K562 (cell line): ENCODE data around the gene SP4. TPM values are rescaled to one million over a fixed set of nuclear protein-coding genes. Genes with fewer than 3 reads are reported as not detected.

Experiments
- BRCA1 ChIP-seq, 2 experiments: fragments of 450-650 bp in 1 of 2; sonication (generic) in 1 of 2; formaldehyde crosslinking in 1 of 2; IDR thresholded peaks; 2 replicates each; pipeline versions ENCODE4 v1.5.0 to v1.6.1; 2017 to 2020; ENCODE audit warnings: mild to moderate bottlenecking in 1 of 2, missing genetic modification reagents in 1 of 2
- CHD4 ChIP-seq: fragments of 200-600 bp; sonication (generic); IDR thresholded peaks from 3 replicates; pipeline ENCODE4 v1.6.1; 2012; ENCODE audit warnings: low read depth, mild to moderate bottlenecking, mixed read lengths, low read length, inconsistent platforms; ENCODE audit not compliant: insufficient read depth, insufficient replicate concordance, poor library complexity, severe bottlenecking
- CLOCK ChIP-seq: fragments of 250-450 bp; sonication (Bioruptor Pico); IDR thresholded peaks from 2 replicates; pipeline ENCODE4 v1.4.0; 2020; ENCODE audit warnings: mild to moderate bottlenecking, moderate library complexity, borderline replicate concordance
- DMBX1 ChIP-seq: fragments of 250-450 bp; sonication (Bioruptor Pico); IDR thresholded peaks from 2 replicates; pipeline ENCODE4 v1.8.0; 2022; ENCODE audit warnings: inconsistent platforms, mild to moderate bottlenecking, moderate library complexity, borderline replicate concordance
- E2F4 ChIP-seq: sonication (generic); formaldehyde crosslinking; IDR thresholded peaks from 2 replicates; pipeline ENCODE4 v1.8.0; 2022; ENCODE audit warnings: mild to moderate bottlenecking, low read depth, missing genetic modification reagents
- ELF2 ChIP-seq: fragments of 250-450 bp; sonication (Bioruptor Pico); IDR thresholded peaks from 2 replicates; pipeline ENCODE4 v1.5.0; 2021; ENCODE audit warnings: mild to moderate bottlenecking
- GABPB1 ChIP-seq: sonication (generic); formaldehyde crosslinking; IDR thresholded peaks from 2 replicates; pipeline ENCODE4 v1.8.0; 2022; ENCODE audit warnings: mild to moderate bottlenecking, missing genetic modification reagents
- HMG20B ChIP-seq: fragments of 250-450 bp; sonication (Bioruptor Pico); IDR thresholded peaks from 2 replicates; pipeline ENCODE4 v1.5.0; 2021; ENCODE audit warnings: mild to moderate bottlenecking
- IFI16 ChIP-seq: fragments of 250-450 bp; sonication (Bioruptor Pico); IDR thresholded peaks from 2 replicates; pipeline ENCODE4 v2.1.2; 2022; ENCODE audit warnings: mild to moderate bottlenecking, inconsistent platforms
- KLF1 ChIP-seq: fragments of 450-650 bp; IDR thresholded peaks from 2 replicates; pipeline ENCODE4 v1.6.1; 2016; ENCODE audit warnings: missing genetic modification characterization, missing compliant biosample characterization
- KLF16 ChIP-seq: IDR thresholded peaks from 2 replicates; pipeline ENCODE4 v1.6.1; 2016; ENCODE audit warnings: antibody characterized with exemption
- MTA2 ChIP-seq: fragments of 450-650 bp; IDR thresholded peaks from 2 replicates; pipeline ENCODE4 v1.6.1; 2016; ENCODE audit warnings: low read depth
- MTA3 ChIP-seq: fragments of 450-650 bp; formaldehyde crosslinking; IDR thresholded peaks from 2 replicates; pipeline ENCODE4 v1.6.1; 2017; ENCODE audit warnings: mild to moderate bottlenecking, borderline replicate concordance
- MXD1 ChIP-seq: fragments of 250-450 bp; sonication (Bioruptor Pico); IDR thresholded peaks from 2 replicates; pipeline ENCODE4 v1.8.0; 2021; ENCODE audit warnings: borderline replicate concordance, mild to moderate bottlenecking, moderate library complexity; ENCODE audit not compliant: poor library complexity, severe bottlenecking
- NCOA6 ChIP-seq: fragments of 450-650 bp; IDR thresholded peaks from 2 replicates; pipeline ENCODE4 v1.6.1; 2017; ENCODE audit warnings: mild to moderate bottlenecking
- OTX1 ChIP-seq: fragments of 450-650 bp; formaldehyde crosslinking; IDR thresholded peaks from 2 replicates; pipeline ENCODE4 v1.4.0; 2022; ENCODE audit warnings: mild to moderate bottlenecking
- RBM39 ChIP-seq: fragments of 200-400 bp; formaldehyde crosslinking; optimal IDR thresholded peaks from 2 replicates; pipeline ENCODE3; 2018; ENCODE audit warnings: low read depth, low read length
- SLC30A9 ChIP-seq: fragments of 250-450 bp; sonication (Bioruptor Pico); IDR thresholded peaks from 2 replicates; pipeline ENCODE4 v1.8.0; 2022; ENCODE audit warnings: mild to moderate bottlenecking, moderate library complexity
- ZFP30 ChIP-seq: fragments of 250-450 bp; sonication (Bioruptor Pico); IDR thresholded peaks from 2 replicates; pipeline ENCODE4 v1.8.0; 2022; ENCODE audit warnings: moderate library complexity, mild to moderate bottlenecking, inconsistent platforms, borderline replicate concordance
- ZKSCAN8 ChIP-seq: fragments of 200-800 bp; sonication (Bioruptor generic); IDR thresholded peaks from 2 replicates; pipeline ENCODE4 v1.6.1; 2016; ENCODE audit warnings: missing genetic modification characterization, missing compliant biosample characterization
- ZNF431 ChIP-seq: sonication (generic); formaldehyde crosslinking; IDR thresholded peaks from 2 replicates; pipeline ENCODE4 v1.8.0; 2022; ENCODE audit warnings: mild to moderate bottlenecking, missing genetic modification reagents
- ZNF444 ChIP-seq: fragments of 250-450 bp; sonication (Bioruptor Pico); IDR thresholded peaks from 2 replicates; pipeline ENCODE4 v1.4.0; 2020; ENCODE audit warnings: mild to moderate bottlenecking, moderate library complexity
- ZNF76 ChIP-seq: fragments of 250-450 bp; sonication (Bioruptor Pico); IDR thresholded peaks from 2 replicates; pipeline ENCODE4 v1.4.0; 2020; ENCODE audit warnings: mild to moderate bottlenecking, moderate library complexity, borderline replicate concordance
- polyA plus RNA-seq, 8 experiments: library from polyadenylated mRNA; depleted of rRNA in 4 of 8; stranded (reverse) in 5 of 8; unstranded in 3 of 8; fragments of >200 nt; fragmentation: Nextera tagmentation in 2 of 8; fragmentation: Illumina TruSeq in 1 of 8; extraction: Ambion mirVana in 2 of 8; extraction: Trizol in 1 of 8; gene quantifications; 2 replicates each; pipeline versions ENCODE4 v1.2.1 to v1.2.3, GENCODE V29; 2011 to 2014; ENCODE audit warnings: inconsistent platforms in 1 of 8, missing spikeins in 1 of 8
- total RNA-seq, 7 experiments: library from RNA; depleted of rRNA in 6 of 7; stranded (reverse); fragments of >200 nt in 6 of 7; fragmentation: Illumina TruSeq in 2 of 7; extraction: Trizol in 2 of 7; gene quantifications; 2 replicates each; pipeline versions ENCODE4 v1.2.1 to v1.2.3, GENCODE V29; 2011 to 2021; ENCODE audit warnings: low replicate concordance in 1 of 7
- TF ChIP-seq, protein P1 (sequence below): fragments of 450-650 bp; IDR thresholded peaks from 2 replicates; pipeline ENCODE4 v1.6.1; 2016; ENCODE audit warnings: missing biosample characterization, missing genetic modification characterization

SP4 gene
- total and polyA plus RNA-seq, 9 of the 15 experiments (the other 6 are each of a cell fraction or from before 2014, with no cell fraction given): 2.4 to 9.4 (median 4.5) TPM

GRCh38 chr7:21427182-21427870, 557 bp upstream of the SP4 start (continued):
- TF ChIP-seq CLOCK (CRISPR knock-in tag) (no peak), KLF16 (0 out of 2 replicates have a peak, but pooled peaks have one; percentile 10), CHD4 (no peak), MXD1 (CRISPR knock-in tag) (peak; percentile 73), SLC30A9 (CRISPR knock-in tag) (no peak), ELF2 (CRISPR knock-in tag) (peak; percentile 63; the same call in 1 of the 2 replicates), HMG20B (CRISPR knock-in tag) (no peak), MTA2 (no peak), DMBX1 (no peak), ZNF76 (no peak), NCOA6 (no peak), ZNF431 (0 out of 2 replicates have a peak, but pooled peaks have one; percentile 28), KLF1 (tag) (peak; percentile 41), MTA3 (no peak; the same call in 1 of the 2 replicates), ZNF444 (no peak), RBM39 (no peak), ZFP30 (CRISPR knock-in tag) (no peak), BRCA1 (IDR thresholded peaks at IDR 0.05) (no peak), BRCA1 (CRISPR knock-in tag; IDR thresholded peaks at IDR 0.05) (no peak), E2F4 (CRISPR knock-in tag) (no peak), OTX1 (peak; percentile 79; the same call in 1 of the 2 replicates), GABPB1 (CRISPR knock-in tag) (peak; percentile 76), ZKSCAN8 (no peak), IFI16 (CRISPR knock-in tag) (no peak)
- TF ChIP-seq, protein P1, sequence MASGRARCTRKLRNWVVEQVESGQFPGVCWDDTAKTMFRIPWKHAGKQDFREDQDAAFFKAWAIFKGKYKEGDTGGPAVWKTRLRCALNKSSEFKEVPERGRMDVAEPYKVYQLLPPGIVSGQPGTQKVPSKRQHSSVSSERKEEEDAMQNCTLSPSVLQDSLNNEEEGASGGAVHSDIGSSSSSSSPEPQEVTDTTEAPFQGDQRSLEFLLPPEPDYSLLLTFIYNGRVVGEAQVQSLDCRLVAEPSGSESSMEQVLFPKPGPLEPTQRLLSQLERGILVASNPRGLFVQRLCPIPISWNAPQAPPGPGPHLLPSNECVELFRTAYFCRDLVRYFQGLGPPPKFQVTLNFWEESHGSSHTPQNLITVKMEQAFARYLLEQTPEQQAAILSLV: no peak
